Lower lobe of right lung (tissue), 2 donors: Measurements from ENCODE around the gene PLAC9. TPM values are rescaled to one million over a fixed set of nuclear protein-coding genes. Genes with fewer than 3 reads are reported as not detected.

Experiments used
- ATAC-seq, 2 donors: fragments of 200-7000 bp; cut with Tn5 transposase; one replicate each; pipeline ENCODE4 v1.9.1; 2020 to 2022; ENCODE audit warnings: mild to moderate bottlenecking in 2 of 2, moderate library complexity in 2 of 2
- DNase-seq: peaks from one replicate; pipeline ENCODE4 v3.0.0-alpha.2; 2020
- H3K27ac ChIP-seq: fragments of 200-600 bp; one replicate; pipeline ENCODE4 v1.8.0; 2022
- H3K27me3 ChIP-seq: fragments of 200-600 bp; one replicate; pipeline ENCODE4 v1.8.0; 2022; ENCODE audit warnings: low read depth
- H3K36me3 ChIP-seq: fragments of 200-600 bp; one replicate; pipeline ENCODE4 v1.8.0; 2022; ENCODE audit warnings: mild to moderate bottlenecking
- H3K4me1 ChIP-seq: fragments of 200-600 bp; one replicate; pipeline ENCODE4 v1.8.0; 2022
- H3K4me3 ChIP-seq: fragments of 200-600 bp; one replicate; pipeline ENCODE4 v1.8.0; 2022; ENCODE audit warnings: mild to moderate bottlenecking
- H3K9me3 ChIP-seq: fragments of 200-600 bp; one replicate; pipeline ENCODE4 v1.8.0; 2022
- intact Hi-C: fragments of 100-400 bp; cut with DNase I; formaldehyde crosslinking; loops from one replicate; pipeline ENCODE4 v1.11.0; 2022
- total RNA-seq: library from RNA; stranded (reverse); fragmentation: NEBNext Ultra II Directional; extraction: Animal tissue kit (Norgen Biotek cat#: 25700); gene quantifications from one replicate; pipeline ENCODE4 v1.2.1, GENCODE V29; 2021
- TF ChIP-seq, protein P1 (sequence below): fragments of 200-600 bp; IDR thresholded peaks from one replicate; pipeline ENCODE4 v1.8.0; 2022; ENCODE audit warnings: antibody characterized with exemption, mild to moderate bottlenecking
- donor health status: DM: no; HTN: yes; CAD: no; lungs with severe emphysema.

Gene PLAC9
- total RNA-seq, 1 donor from 2014 or later: 38.0 TPM

DNA sequence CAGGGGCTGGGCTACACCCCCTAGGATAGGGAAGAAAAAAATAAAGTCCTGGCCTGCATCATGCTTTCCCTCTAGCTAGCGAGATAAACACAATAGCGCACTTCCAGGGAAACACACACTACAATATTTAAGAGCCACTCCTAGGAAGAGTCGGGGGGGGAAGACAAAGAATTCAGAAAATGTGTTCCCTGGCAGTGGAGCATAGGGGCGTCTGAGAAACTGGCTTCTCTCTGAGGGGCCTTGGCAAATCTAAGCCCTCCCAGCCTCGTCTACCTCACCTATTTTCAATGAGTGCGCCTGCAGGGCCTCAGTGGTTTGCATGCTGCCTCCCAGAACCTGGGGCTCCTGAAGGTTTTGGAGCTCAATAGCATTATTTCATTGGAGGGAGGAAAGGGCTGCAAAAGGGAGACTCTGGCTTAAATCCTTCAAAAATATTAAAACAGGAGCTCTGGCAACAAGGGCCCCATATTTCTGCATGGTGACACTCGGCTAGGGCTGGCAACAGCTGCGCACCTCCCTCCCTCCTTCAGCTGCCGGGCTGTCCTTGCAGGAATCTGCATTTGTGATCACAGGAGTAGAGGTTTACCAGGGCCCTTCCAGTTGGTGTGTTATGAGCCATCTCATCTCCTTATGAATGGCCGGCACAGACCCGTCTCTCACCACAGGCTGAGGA is 62.0 kb downstream of the PLAC9 start:
- Histone ChIP-seq H3K27ac (peak overlapping the region; percentile 99), H3K4me1 (peaks cover 97% of the 10 kb centered on the region), H3K9me3 (no peaks in the 10 kb centered on the region), H3K4me3 (no peak overlapping the region), H3K36me3 (peaks cover 10% of the 10 kb centered on the region), H3K27me3 (no peaks in the 10 kb centered on the region)
- DNase-seq (no peak), ATAC-seq (no peak)
- intact Hi-C loops: no loop called here
- TF ChIP-seq, protein P1, sequence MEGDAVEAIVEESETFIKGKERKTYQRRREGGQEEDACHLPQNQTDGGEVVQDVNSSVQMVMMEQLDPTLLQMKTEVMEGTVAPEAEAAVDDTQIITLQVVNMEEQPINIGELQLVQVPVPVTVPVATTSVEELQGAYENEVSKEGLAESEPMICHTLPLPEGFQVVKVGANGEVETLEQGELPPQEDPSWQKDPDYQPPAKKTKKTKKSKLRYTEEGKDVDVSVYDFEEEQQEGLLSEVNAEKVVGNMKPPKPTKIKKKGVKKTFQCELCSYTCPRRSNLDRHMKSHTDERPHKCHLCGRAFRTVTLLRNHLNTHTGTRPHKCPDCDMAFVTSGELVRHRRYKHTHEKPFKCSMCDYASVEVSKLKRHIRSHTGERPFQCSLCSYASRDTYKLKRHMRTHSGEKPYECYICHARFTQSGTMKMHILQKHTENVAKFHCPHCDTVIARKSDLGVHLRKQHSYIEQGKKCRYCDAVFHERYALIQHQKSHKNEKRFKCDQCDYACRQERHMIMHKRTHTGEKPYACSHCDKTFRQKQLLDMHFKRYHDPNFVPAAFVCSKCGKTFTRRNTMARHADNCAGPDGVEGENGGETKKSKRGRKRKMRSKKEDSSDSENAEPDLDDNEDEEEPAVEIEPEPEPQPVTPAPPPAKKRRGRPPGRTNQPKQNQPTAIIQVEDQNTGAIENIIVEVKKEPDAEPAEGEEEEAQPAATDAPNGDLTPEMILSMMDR: no peak

Other genes starting within 250 kb of the PLAC9 start
- 630 TPM for gene SFTPD, start 183.6 kb upstream of the PLAC9 start, total RNA-seq
- 18.6 TPM for gene TMEM254, start 54.1 kb upstream of the PLAC9 start, total RNA-seq
- 306 TPM for gene ANXA11, start 72.8 kb downstream of the PLAC9 start, total RNA-seq
- 1.0 TPM for gene MAT1A, start 156.9 kb downstream of the PLAC9 start, total RNA-seq
- 0.77 TPM for gene DYDC1, start 224.0 kb downstream of the PLAC9 start, total RNA-seq
- 4.2 TPM for gene DYDC2, start 224.1 kb downstream of the PLAC9 start, total RNA-seq